Erythroblast (primary cell): ENCODE data around the gene TRMT2A.

ENCODE experiments used
- GATA1 ChIP-seq: IDR thresholded peaks from 2 replicates; pipeline ENCODE4 v1.6.1; 2011; ENCODE audit warnings: low read depth, mild to moderate bottlenecking, control low read depth, low read length, moderate library complexity
- POLR2A ChIP-seq: IDR thresholded peaks from 2 replicates; pipeline ENCODE4 v1.6.1; 2011; ENCODE audit warnings: mild to moderate bottlenecking, low read length

DNA sequence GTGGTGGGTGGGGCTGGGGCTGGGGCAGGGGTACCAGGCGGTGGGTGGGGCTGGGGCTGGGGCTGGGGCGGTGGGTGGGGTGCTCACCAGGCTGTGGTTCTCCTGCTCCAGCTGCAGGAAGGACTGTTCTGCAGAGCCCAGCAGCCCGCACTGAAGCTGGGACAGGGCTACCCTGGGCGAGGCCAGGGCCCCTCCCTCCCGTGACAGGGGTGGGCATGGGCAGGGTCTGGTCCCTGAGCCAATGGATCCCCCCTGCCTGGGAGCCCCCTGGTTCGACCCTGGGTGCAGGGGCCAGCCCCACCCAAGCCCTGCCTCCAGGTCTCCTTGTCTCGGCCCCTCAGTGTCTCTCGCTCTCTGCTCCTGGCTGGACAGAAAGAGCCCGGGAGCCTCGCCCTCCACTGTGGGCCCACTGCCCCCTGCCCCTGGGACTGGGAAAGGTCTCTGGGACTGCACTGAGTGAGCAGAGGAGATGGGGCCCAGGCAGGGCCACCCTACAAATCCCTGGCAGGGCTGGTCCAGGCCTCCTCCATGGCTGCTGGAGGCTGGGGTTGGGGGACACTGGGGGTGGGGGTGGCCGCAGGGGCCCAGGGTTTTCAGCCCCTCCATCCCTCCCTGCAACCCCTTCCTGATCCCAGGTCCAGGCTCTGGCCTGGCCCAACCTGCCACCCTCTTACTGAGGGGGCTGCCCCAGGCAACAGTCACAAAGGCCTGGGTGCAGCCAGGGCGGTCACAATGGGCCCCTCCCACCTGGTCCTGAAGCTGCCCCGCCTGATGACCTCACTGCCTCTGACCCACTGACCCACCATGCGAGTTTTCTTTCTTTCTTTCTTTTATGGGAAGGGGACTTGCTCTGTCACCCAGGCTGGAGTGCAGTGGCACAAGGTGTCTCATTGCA is 33.6 kb upstream of the TRMT2A start, which contains the start of gene CCDC188:
- no peak for TF ChIP-seq POLR2A
- no peak for TF ChIP-seq GATA1
